SKM-1 treated with dmso at 0.1 percent for 144 hours (cell line): ENCODE measurements around the gene POLD2.

ENCODE experiments used
- DNase-seq: peaks from one replicate; lab custom pipeline; 2025; ENCODE audit not compliant: unreplicated experiment; lab: John Stamatoyannopoulos, UW

POLD2 gene

DNA sequence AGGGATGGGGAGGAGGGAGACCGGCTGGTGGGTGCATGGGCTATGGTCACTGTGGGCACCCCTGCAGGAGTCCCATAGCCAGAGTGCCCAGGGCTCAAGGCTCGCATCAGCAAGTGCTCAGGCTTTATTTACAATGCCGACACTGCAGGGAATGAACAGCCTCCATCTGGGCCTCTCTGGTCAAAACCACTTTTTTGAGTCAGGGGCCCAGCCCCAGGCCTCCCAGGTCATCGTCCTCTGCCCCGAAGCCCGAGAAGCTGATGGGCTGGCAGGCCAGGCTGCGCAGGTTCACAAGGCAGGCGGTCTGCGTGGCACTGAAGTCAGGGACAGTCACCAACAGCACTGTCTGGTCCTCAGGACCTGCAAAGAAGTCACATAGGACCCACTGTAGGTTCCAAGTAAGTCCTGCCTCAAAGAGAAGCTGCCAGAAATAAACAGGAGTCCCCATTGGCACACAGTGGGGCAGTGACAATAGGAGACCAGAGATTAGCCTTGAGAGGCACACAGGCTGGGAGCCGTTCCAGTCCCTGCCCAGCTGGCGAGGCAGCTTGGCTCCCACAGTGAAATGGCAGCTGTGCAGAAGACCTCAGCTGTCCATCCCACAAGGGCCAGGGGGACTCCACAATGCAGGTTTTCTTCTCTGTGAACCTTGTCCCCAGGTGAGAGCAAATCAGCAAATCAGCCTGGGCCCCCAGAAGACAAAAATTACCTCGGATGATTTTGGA is 8.6 kb downstream of the POLD2 start:
- no peak for DNase-seq

DNA sequence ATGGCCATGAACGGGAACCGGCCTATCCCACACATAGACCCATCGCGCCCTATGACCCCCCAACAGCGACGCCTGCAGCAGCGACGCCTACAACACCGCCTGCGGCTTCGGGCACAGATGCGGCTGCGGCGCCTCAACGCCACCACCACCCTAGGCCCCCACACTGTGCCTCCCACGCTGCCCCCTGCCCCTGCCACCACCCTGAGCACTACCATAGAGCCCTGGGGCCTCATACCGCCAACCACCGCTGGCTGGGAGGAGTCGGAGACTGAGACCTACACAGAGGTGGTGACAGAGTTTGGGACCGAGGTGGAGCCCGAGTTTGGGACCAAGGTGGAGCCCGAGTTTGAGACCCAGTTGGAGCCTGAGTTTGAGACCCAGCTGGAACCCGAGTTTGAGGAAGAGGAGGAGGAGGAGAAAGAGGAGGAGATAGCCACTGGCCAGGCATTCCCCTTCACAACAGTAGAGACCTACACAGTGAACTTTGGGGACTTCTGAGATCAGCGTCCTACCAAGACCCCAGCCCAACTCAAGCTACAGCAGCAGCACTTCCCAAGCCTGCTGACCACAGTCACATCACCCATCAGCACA is 9.5 kb downstream of the POLD2 start:
- DNase-seq: no peak

- no peak for DNase-seq
These were observed 10.2 kb downstream of the POLD2 start for GRCh38 chr7:44112997-44113763.

GRCh38 chr7:44112231-44112996 is 10.9 kb downstream of the POLD2 start:
- DNase-seq: no peak

DNA sequence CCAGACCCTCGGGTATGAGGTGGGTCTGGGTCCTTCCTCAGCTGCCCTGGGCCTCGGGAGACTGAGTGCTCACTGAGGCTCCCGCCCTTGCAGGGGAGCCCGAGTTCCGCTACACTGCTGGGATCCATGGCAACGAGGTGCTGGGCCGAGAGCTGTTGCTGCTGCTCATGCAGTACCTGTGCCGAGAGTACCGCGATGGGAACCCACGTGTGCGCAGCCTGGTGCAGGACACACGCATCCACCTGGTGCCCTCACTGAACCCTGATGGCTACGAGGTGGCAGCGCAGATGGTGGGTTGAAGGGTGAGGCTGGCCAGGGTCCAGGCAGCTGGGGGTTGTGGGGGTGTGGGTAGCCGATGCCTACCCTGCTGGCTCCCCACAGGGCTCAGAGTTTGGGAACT is 11.6 kb downstream of the POLD2 start:
- DNase-seq: no peak

- DNase-seq: no peak
These were observed 12.4 kb downstream of the POLD2 start for GRCh38 chr7:44110719-44111635.

GRCh38 chr7:44109991-44110390 is 13.4 kb downstream of the POLD2 start:
- DNase-seq: no peak

DNA sequence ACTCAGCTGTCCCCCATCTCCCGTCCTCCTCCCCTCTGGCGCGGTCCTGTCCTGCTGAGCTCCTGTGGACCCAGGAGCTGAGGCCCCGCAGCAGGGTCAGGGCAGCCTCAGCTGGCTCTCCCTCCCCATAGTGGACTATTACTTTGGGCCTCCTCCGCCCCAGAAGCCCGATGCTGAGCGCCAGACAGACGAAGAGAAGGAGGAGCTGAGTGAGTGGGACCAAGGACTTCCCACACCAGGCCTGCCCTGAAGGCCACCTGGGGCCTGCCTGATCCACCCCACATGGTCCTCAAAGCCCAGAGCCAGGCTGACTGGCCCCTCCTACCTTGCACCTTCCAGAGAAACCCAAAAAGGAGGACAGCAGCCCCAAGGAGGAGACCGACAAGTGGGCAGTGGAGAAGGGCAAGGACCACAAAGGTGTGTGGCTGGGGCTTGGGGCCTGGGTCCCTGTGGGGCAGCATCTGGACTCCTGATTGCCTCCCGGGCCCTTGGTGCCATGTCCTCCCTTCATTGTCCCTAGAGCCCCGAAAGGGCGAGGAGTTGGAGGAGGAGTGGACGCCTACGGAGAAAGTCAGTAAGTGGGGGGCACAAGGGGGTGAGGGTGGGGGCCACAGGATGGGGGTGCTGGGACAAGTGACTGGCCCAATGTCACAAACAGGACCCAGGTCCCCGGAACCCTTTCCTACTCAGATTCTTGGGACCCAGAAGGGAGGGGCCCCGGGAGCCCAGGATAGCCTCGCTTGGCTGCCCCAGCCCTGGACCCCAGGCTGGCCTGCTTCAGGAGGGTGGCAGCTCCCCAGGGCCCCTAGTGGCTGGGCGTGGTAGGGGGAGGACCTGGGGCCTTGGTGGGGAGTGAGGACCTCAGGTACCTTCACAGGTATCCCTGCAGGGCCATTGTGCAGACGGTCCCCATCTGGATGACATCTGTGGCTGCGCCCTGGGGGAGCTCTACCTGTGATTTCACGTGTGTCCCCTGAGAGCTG is 14.3 kb downstream of the POLD2 start:
- no peak for DNase-seq

DNA sequence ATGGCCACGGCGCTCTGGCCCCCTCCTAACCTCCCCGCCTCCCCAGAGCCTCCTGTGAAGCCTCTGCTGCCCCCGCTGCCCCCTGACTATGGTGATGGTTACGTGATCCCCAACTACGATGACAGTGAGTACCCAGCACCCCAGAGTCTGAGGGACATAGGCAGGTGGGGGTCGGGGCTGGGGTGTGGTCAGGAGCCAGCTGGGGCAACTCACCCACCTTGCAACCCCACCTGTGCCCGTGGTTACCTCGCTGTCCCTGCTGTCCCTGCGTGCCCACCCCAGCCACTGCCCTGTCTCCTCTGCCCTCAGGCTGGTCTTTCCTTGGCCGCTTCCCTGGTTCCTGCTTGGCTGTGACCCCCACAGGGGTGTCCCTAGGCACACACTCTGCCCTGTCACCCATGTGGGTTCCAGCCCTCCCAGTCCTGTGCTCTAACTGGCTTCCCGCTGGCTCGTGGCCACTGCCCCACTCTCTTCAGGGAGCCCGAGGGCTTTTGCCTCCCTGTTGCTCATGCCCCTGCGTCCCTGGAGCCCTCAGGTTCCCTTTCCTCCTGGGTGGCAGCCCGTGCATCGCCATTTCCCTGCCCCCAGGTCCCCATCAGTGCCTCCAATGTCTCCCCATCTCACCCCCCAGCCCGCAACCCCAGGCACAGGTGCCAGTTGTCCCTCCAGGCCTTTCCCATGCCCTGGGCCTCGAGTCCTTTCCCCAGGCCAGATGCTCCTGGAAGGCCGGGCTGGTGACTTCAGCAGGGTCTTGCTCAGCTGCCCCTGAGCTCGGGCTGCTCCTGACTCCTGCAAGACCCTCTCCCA is 15.2 kb downstream of the POLD2 start:
- no peak for DNase-seq

- DNase-seq: no peak
These were observed 16.0 kb downstream of the POLD2 start for GRCh38 chr7:44107116-44107960.

GRCh38 chr7:44106311-44107065 is 16.9 kb downstream of the POLD2 start:
- DNase-seq: no peak

GRCh38 chr7:44105832-44106231 is 17.5 kb downstream of the POLD2 start:
- no peak for DNase-seq

DNA sequence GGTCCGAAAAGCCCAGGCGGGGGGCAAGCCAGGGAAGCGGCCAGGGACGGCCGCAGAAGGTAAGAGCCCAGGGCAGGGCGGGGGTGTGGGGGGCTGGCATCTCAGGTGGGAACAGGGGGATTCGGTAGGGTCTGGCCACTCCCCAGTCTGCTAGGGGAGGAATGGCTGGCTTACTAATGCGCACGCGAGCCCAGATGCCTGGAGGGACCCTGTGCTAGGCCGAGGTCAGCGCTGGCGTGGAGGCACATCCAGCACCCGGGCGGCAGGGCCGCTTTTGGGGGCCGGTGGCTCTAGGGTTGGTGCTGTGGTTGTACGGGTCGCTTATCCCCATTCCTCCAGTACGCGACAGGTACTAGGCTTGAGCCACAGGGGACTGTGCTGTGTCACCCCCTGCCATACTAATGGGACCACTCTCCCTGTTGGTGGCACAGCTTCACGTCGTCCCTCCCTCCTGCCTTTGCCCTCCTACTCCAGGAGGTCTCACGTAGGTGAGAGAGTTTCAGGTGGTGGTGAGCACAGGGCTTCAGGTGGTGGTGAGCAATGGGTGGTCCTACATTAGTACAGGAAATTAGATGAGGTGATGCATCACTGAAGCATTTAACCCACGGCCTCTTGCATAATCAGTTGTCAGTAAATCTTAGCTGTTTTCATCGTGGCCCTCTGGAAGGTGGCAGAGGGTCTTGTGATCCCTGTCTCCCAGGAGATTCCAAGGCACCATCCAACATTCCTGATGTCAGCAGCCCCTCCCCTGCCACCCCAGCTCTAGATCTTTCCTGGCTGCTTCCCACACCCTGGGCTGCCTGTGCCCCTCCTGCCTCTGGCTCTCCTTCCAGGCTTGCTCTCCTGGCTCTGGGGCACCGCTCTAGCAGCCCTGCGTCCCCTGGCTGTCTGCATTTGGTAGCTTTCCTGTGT is 18.2 kb downstream of the POLD2 start:
- DNase-seq: no peak

- no peak for DNase-seq
These were observed 19.2 kb downstream of the POLD2 start, which contains the start of gene AEBP1 for GRCh38 chr7:44103923-44104859. Gene AEBP1 (plus strand): TSS chr7:44104345. CDS start chr7:44104666, 321 bp downstream.

DNA sequence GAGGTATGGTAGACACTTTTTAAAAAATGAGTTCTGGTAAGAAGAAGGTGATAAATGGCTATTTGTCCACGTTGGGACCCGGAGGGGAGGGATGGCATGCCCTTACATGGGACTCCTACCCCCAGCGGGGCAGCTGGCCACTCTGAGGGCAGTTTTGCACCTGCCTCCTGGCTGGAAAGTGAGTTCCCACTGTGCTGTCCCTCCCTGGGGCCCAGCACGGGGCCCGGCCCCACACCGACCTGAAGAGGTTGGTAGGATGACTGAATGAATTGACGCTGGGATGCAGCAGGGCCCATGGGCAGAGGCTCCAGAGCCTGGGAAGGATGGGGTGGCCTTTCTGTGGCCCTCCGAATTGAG is 19.8 kb downstream of the POLD2 start:
- DNase-seq: no peak
